Ovary (tissue), 9 donors: ENCODE measurements around the gene GFI1B. TPM values are rescaled to one million over a fixed set of nuclear protein-coding genes. Genes with fewer than 3 reads are reported as not detected.

Experiments used
- DNase-seq, 5 donors: peaks; one replicate each; pipeline ENCODE4 v3.0.0-alpha.2; 2019 to 2020
- H3K27ac ChIP-seq, 2 donors: fragments of 200-600 bp; one replicate each; pipeline versions ENCODE4 v1.5.1 to v1.8.0; 2019 to 2022
- H3K27me3 ChIP-seq: fragments of 200-600 bp; one replicate; pipeline ENCODE4 v1.8.0; 2022
- H3K36me3 ChIP-seq: fragments of 200-600 bp; sonication (generic); one replicate; pipeline ENCODE4 v1.5.1; 2019
- H3K4me1 ChIP-seq: one replicate; pipeline ENCODE4 v1.8.1; 2013; ENCODE audit warnings: mild to moderate bottlenecking, moderate library complexity; ENCODE audit not compliant: insufficient read depth
- H3K4me3 ChIP-seq: fragments of 200-600 bp; sonication (generic); one replicate; pipeline ENCODE4 v1.5.1; 2017
- H3K9me3 ChIP-seq, 2 donors: fragments of 200-600 bp in 1 of 2; sonication (generic) in 1 of 2; one replicate each; pipeline versions ENCODE4 v1.5.1 to v1.8.1; 2013 to 2019; ENCODE audit warnings: mild to moderate bottlenecking in 1 of 2, moderate library complexity in 1 of 2
- EP300 ChIP-seq: sonication (generic); formaldehyde crosslinking; IDR thresholded peaks from one replicate; pipeline ENCODE4 v1.6.1; 2017; ENCODE audit warnings: antibody characterized with exemption
- POLR2A ChIP-seq: fragments of 450-650 bp; IDR thresholded peaks from one replicate; pipeline ENCODE4 v1.6.1; 2017; ENCODE audit warnings: antibody characterized with exemption, mild to moderate bottlenecking, moderate library complexity
- WGBS, 3 donors: extraction: QIAGEN DNeasy Blood & Tissue Kit in 1 of 3; methylation state at CpG; one replicate each; pipeline versions ENCODE4 v1.1.5 to v1.1.7; 2013 to 2017; 5-methylcytosine and 5-hydroxymethylcytosine counted together
- intact Hi-C, 4 donors: fragments of 100-400 bp; cut with DNase I; formaldehyde crosslinking; loops; one replicate each; pipeline versions ENCODE4 v1.11.0 to v1.15.1; 2022 to 2023
- polyA plus RNA-seq, 2 donors: library from polyadenylated mRNA; stranded (reverse); fragments of 200-250 nt in 1 of 2; fragments of 350-450 nt in 1 of 2; fragmentation: Illumina TruSeq in 1 of 2; extraction: RNeasy Lipid Tissue Mini Kit (QIAGEN cat#74804) in 1 of 2; gene quantifications; one replicate each; pipeline ENCODE4 v1.2.3, GENCODE V29; 2013 to 2014
- total RNA-seq, 7 donors: library from RNA; depleted of rRNA in 2 of 7; stranded (reverse); fragments of >200 nt in 2 of 7; fragmentation: NEBNext Ultra II Directional in 3 of 7; extraction: Animal tissue kit (Norgen Biotek cat#: 25700) in 3 of 7; gene quantifications; one replicate each; pipeline versions ENCODE4 v1.1.0 to v1.2.4, GENCODE V29; 2016 to 2023
- TF ChIP-seq, protein P1 (sequence below), 3 donors: fragments of 450-650 bp in 2 of 3; fragments of 200-600 bp in 1 of 3; IDR thresholded peaks; one replicate each; pipeline versions ENCODE4 v1.5.1 to v1.8.0; 2016 to 2022; ENCODE audit warnings: antibody characterized with exemption in 3 of 3, mild to moderate bottlenecking in 1 of 3
- donor health status: DM: no; HTN: no; CAD: no; lungs with moderate emphysema.
- donor health status: DM: no; HTN: no; CAD: no.
- donor health status: Bipolar disorder and iron deficiency.
- donor health status: DM: yes; HTN: yes; CAD: no.
- donor health status: DM: no; HTN: no; CAD: no.
- donor health status: DM: yes; HTN: yes; CAD: no.

The GFI1B gene
- total and polyA plus RNA-seq, 9 donors: 0.05 TPM; not detected in 8

DNA sequence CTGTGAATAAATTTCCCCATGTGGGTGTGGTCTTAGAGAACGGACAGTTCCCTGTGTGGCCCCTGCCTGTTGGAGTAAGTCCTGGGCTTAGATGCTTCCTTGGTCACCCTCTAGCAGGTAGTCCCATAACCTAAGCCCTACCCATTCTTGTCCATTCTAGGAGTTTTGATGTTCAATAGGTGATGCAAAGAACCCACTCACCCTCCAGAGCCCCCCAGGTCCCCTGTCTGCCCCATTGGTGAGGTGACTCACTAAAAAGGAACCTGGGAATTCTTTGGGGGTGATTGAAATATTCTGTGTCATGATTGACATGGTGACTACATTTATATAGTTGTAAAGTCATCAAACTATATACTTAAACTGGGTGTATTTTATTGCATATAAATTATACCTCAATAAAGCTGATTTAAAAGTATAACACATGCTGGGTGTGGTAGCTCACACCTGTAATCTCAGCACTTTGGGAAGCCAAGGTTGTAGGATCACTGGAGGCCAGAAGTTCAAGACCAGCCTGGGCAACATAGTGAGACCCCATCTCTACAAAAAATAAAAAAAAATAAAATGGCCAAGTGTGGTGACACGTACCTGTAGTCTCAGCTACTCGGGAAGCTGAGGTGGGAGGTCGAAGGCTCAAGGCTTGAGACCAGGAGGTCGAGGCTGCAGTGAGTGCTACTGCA, 31.6 kb downstream of the GFI1B start:
- TF ChIP-seq POLR2A (no peak), EP300 (no peak)
- TF ChIP-seq, protein P1, sequence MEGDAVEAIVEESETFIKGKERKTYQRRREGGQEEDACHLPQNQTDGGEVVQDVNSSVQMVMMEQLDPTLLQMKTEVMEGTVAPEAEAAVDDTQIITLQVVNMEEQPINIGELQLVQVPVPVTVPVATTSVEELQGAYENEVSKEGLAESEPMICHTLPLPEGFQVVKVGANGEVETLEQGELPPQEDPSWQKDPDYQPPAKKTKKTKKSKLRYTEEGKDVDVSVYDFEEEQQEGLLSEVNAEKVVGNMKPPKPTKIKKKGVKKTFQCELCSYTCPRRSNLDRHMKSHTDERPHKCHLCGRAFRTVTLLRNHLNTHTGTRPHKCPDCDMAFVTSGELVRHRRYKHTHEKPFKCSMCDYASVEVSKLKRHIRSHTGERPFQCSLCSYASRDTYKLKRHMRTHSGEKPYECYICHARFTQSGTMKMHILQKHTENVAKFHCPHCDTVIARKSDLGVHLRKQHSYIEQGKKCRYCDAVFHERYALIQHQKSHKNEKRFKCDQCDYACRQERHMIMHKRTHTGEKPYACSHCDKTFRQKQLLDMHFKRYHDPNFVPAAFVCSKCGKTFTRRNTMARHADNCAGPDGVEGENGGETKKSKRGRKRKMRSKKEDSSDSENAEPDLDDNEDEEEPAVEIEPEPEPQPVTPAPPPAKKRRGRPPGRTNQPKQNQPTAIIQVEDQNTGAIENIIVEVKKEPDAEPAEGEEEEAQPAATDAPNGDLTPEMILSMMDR (IDR thresholded peaks at IDR 0.05): no peak
- WGBS, 3 donors: 68 to 77% (median 70%) methylated on average over 5 of the region's 5 CpGs
- Histone ChIP-seq H3K36me3 (no peaks in the 10 kb centered on the region), H3K4me3 (no peak overlapping the region), H3K27me3 (no peaks in the 10 kb centered on the region), H3K27ac (no peak overlapping the region), H3K4me1 (no peaks in the 10 kb centered on the region), H3K9me3 (no peaks in the 10 kb centered on the region)
- intact Hi-C loops: no loop called here
- DNase-seq: no peak

DNA sequence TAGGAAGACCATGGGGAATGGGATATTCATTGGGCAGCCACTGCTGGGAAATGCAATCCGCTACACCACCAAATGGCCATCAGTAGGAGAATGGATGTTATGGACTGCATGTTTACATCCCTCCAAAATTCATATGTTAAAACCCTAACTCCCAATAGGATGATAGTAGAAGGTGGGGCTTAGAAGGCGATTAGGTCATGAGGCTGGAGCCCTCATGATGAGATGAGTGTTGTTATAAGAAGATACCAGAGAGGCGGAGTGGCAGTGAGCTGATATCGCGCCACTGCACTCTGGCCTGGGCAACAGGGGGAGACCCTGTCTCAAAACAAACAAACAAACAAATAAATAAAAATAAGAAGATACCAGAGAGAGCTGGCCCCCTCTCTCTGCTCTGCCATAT, 36.2 kb downstream of the GFI1B start:
- Histone ChIP-seq H3K4me1 (no peaks in the 10 kb centered on the region), H3K36me3 (no peaks in the 10 kb centered on the region), H3K27me3 (no peaks in the 10 kb centered on the region), H3K4me3 (no peak overlapping the region), H3K9me3 (peaks cover 0 to 4% of the 10 kb centered on the region in 2 donors), H3K27ac (no peak overlapping the region)
- TF ChIP-seq EP300: no peak
- TF ChIP-seq, protein P1 (IDR thresholded peaks at IDR 0.05): no peak
- no peak for TF ChIP-seq POLR2A
- intact Hi-C loops: no loop called here
- WGBS, 3 donors: 80 to 82% (median 82%) methylated on average over 5 of the region's 5 CpGs
- DNase-seq: no peak

DNA sequence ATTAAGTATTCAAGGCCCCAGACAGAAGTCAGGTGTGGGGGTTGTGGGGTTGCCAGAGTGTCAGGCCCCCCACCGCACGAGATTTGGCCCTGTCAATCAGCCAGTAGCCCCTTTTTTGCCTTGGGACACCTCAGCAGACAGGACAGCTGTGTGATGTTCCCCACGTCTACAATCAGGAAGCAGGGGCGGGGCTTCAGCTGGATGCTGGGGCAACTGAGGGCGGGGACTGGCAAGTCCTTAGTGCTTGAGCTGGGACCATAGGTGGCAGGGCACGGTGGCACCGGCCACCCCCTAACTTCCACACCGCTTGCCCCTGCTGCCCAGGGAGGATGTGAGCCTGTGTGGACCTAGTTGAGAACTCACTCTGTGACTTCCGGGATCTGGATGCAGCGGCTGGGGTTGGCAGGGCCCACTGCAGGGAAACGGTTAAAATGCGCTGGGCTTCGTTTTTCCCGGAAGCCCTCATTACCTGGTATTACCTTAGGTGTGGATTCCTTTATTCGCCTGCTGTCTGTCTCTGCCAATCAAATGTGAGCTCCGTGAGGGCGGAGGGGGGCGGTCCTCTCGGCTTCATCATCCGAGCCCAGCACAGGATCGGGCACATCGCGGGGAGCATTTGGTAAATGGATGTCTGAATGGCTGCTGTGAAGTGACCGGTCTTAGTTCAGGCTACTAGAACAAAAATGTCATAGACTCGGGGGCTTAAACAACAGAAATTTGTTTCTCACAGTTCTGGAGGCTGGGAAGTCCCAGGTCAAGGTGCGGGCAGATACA, 44.8 kb downstream of the GFI1B start:
- H3K4me1 ChIP-seq: no peaks in the 10 kb centered on the region
- no peak overlapping the region for H3K27ac ChIP-seq
- 64 to 75% (median 69%) methylated on average over 26 of the region's 26 CpGs for WGBS, 3 donors
- TF ChIP-seq, protein P1 (IDR thresholded peaks at IDR 0.05): no peak
- TF ChIP-seq POLR2A (no peak), EP300 (no peak)
- DNase-seq: no peak
- no peak overlapping the region for H3K4me3 ChIP-seq
- intact Hi-C loops: no loop called here
- no peaks in the 10 kb centered on the region for H3K27me3 ChIP-seq
- no peaks in the 10 kb centered on the region for H3K36me3 ChIP-seq
- H3K9me3 ChIP-seq: no peaks in the 10 kb centered on the region

DNA sequence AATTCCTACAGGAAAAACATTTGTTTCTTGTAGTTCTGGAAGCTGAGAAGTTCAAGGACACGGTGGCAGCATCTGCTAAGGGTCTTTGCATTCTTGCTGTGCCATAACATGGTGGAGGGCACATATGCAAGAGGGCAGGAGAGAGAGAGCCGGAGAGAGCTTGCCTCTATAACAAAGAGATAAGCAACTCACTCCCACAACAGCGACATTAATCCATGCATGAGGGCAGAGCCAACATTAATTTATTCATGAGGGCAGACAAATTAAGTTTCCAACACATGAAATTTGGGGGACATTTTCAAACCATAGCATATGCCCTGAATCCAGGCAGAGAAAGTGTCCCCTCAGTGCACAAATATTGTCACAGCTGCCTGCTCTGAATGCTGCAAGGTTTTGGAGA, 47.9 kb downstream of the GFI1B start:
- no peak for DNase-seq
- Histone ChIP-seq H3K36me3 (no peaks in the 10 kb centered on the region), H3K4me1 (peaks cover 6% of the 10 kb centered on the region), H3K27me3 (no peaks in the 10 kb centered on the region), H3K27ac (no peak overlapping the region), H3K9me3 (no peaks in the 10 kb centered on the region), H3K4me3 (no peak overlapping the region)
- intact Hi-C loops: no loop called here
- WGBS, 3 donors: 15 to 33% (median 15%) methylated on average over 3 of the region's 3 CpGs
- TF ChIP-seq, protein P1 (IDR thresholded peaks at IDR 0.05): no peak
- TF ChIP-seq EP300: no peak
- no peak for TF ChIP-seq POLR2A
